Activated CD8-positive, alpha-beta memory T cell treated with anti-CD3 and anti-CD28 coated beads, Interleukin-2, amount 50 U/mL, for 4 hours (primary cell): ENCODE data around the gene ZNF48.

Experiments used
- DNase-seq: peaks from one replicate; pipeline ENCODE4 v3.0.0-alpha.2; 2020

The ZNF48 gene

GRCh38 chr16:30407804-30408534 is 12.7 kb downstream of the ZNF48 start:
- DNase-seq: no peak

GRCh38 chr16:30409125-30410060 is 14.2 kb downstream of the ZNF48 start:
- DNase-seq: peak; percentile 96

- DNase-seq: no peak
Measured at GRCh38 chr16:30413112-30413806, 18.0 kb downstream of the ZNF48 start.

- DNase-seq: no peak
Measured at GRCh38 chr16:30414159-30414558, 18.9 kb downstream of the ZNF48 start.

- DNase-seq: no peak
Measured at GRCh38 chr16:30416047-30416603, 20.9 kb downstream of the ZNF48 start.

- no peak for DNase-seq
Measured at GRCh38 chr16:30416624-30417528, 21.7 kb downstream of the ZNF48 start.

- peak; percentile 90 for DNase-seq
Measured at GRCh38 chr16:30417529-30418349, 22.5 kb downstream of the ZNF48 start.

GRCh38 chr16:30418350-30419181 is 23.3 kb downstream of the ZNF48 start:
- DNase-seq: no peak

- no peak for DNase-seq
Measured at GRCh38 chr16:30421010-30421409, 25.8 kb downstream of the ZNF48 start.

GRCh38 chr16:30428055-30428454 is 32.8 kb downstream of the ZNF48 start:
- no peak for DNase-seq

- no peak for DNase-seq
Measured at GRCh38 chr16:30429418-30429677, 34.1 kb downstream of the ZNF48 start.

- peak; percentile 96 for DNase-seq
Measured at GRCh38 chr16:30429678-30430427, 34.6 kb downstream of the ZNF48 start, which contains the start of gene DCTPP1. Gene DCTPP1, minus strand, starts transcription at chr16:30430030. Its CDS starts 50 bp downstream, at chr16:30429980.

GRCh38 chr16:30430428-30430970 is 35.3 kb downstream of the ZNF48 start:
- no peak for DNase-seq

GRCh38 chr16:30434852-30435251 is 39.6 kb downstream of the ZNF48 start:
- DNase-seq: no peak

- no peak for DNase-seq
Measured at GRCh38 chr16:30437511-30438046, 42.4 kb downstream of the ZNF48 start.

- no peak for DNase-seq
Measured at GRCh38 chr16:30438835-30439234, 43.6 kb downstream of the ZNF48 start.

- DNase-seq: no peak
Measured at GRCh38 chr16:30439720-30440348, 44.6 kb downstream of the ZNF48 start.

GRCh38 chr16:30443631-30444030 is 48.4 kb downstream of the ZNF48 start:
- DNase-seq: no peak
